Ascending aorta (tissue), 2 donors: Measurements from ENCODE around the gene DMD. TPM values are rescaled to one million over a fixed set of nuclear protein-coding genes. Genes with fewer than 3 reads are reported as not detected.

Experiments used
- DNase-seq, 2 donors: peaks; one replicate each; pipeline ENCODE4 v3.0.0-alpha.2; 2019; ENCODE audit warnings: low spot score in 2 of 2
- H3K27ac ChIP-seq, 2 donors: fragments of 200-600 bp; sonication (generic); one replicate each; pipeline ENCODE4 v1.5.1; 2016 to 2017; ENCODE audit warnings: mild to moderate bottlenecking in 1 of 2
- H3K27me3 ChIP-seq: fragments of 200-600 bp; sonication (generic); one replicate; pipeline ENCODE4 v1.5.1; 2017
- H3K36me3 ChIP-seq, 2 donors: fragments of 200-600 bp; sonication (generic); one replicate each; pipeline ENCODE4 v1.5.1; 2016
- H3K4me1 ChIP-seq, 2 donors: fragments of 200-600 bp; sonication (generic); one replicate each; pipeline ENCODE4 v1.5.1; 2016 to 2017; ENCODE audit warnings: mild to moderate bottlenecking in 1 of 2
- H3K4me3 ChIP-seq, 2 donors: fragments of 200-600 bp; sonication (generic); one replicate each; pipeline ENCODE4 v1.5.1; 2016 to 2017; ENCODE audit warnings: mild to moderate bottlenecking in 1 of 2
- H3K9me3 ChIP-seq, 2 donors: fragments of 200-600 bp; sonication (generic); one replicate each; pipeline ENCODE4 v1.5.1; 2016
- intact Hi-C: fragments of 100-400 bp; cut with DNase I; formaldehyde crosslinking; loops from one replicate; pipeline ENCODE4 v1.15.1; 2023
- total RNA-seq: library from RNA; depleted of rRNA; stranded (reverse); fragments of >200 nt; gene quantifications from one replicate; pipeline ENCODE4 v1.1.0, GENCODE V29; 2016
- TF ChIP-seq, protein P1 (sequence below), 3 experiments: fragments of 200-600 bp in 2 of 3; fragments of 450-650 bp in 1 of 3; sonication (generic) in 2 of 3; IDR thresholded peaks; one replicate each; pipeline ENCODE4 v1.5.1; 2016 to 2019; ENCODE audit warnings: antibody characterized with exemption in 3 of 3, mild to moderate bottlenecking in 1 of 3, moderate library complexity in 1 of 3

Gene DMD
- total RNA-seq, 1 donor from 2014 or later = 40.0 TPM

DNA sequence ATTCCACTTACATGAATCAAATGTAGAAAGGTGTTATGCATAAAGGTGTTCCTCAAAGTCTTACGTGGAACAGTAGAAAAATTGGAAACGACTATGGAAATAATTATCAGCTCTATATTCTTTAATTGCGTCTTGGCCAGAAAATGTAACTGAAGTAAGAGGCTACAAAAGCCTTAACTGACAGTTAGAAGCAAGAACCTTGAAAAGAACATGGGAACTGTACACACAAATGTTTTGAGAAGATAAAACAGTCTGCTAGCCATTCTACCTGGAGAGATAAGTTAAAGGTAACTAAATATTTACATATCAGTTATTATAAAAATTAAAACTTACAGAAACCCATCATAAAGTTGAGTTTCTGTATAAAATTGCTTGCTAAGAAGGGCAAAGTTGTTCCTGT lies 1967.5 kb downstream of the DMD start:
- TF ChIP-seq, protein P1, sequence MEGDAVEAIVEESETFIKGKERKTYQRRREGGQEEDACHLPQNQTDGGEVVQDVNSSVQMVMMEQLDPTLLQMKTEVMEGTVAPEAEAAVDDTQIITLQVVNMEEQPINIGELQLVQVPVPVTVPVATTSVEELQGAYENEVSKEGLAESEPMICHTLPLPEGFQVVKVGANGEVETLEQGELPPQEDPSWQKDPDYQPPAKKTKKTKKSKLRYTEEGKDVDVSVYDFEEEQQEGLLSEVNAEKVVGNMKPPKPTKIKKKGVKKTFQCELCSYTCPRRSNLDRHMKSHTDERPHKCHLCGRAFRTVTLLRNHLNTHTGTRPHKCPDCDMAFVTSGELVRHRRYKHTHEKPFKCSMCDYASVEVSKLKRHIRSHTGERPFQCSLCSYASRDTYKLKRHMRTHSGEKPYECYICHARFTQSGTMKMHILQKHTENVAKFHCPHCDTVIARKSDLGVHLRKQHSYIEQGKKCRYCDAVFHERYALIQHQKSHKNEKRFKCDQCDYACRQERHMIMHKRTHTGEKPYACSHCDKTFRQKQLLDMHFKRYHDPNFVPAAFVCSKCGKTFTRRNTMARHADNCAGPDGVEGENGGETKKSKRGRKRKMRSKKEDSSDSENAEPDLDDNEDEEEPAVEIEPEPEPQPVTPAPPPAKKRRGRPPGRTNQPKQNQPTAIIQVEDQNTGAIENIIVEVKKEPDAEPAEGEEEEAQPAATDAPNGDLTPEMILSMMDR (IDR thresholded peaks at IDR 0.05) = no peak
- DNase-seq = no peak
- intact Hi-C loops = no loop called here

DNA sequence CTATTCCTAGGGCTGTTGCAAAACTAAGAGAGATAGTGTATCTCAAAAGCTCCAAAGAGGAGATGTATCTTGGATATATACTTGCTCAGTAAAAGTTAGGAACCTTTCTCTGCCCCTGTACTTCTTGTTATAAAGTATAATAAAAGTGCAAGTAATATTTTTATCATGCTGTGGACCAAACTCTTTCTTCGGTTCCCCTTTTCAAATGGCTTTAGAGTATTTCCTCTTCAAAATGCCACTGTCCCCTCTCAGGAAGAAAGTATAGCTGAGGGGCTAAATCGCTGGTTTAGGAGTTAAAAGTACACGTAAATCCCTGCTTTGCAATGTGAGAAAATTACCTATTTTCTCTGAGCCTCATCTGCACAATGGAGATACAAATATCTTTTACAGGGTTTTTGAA lies 1970.4 kb downstream of the DMD start:
- Histone ChIP-seq H3K4me1 (no peaks in the 10 kb centered on the region), H3K36me3 (no peaks in the 10 kb centered on the region), H3K9me3 (no peaks in the 10 kb centered on the region), H3K4me3 (no peak overlapping the region), H3K27me3 (no peaks in the 10 kb centered on the region), H3K27ac (no peak overlapping the region)
- TF ChIP-seq, protein P1 (IDR thresholded peaks at IDR 0.05) = no peak
- no peak for DNase-seq
- intact Hi-C loops = no loop called here

More for the DNA sequence above, 1967.5 kb downstream of the DMD start:
- Histone ChIP-seq H3K4me1 (no peaks in the 10 kb centered on the region), H3K27me3 (no peaks in the 10 kb centered on the region), H3K27ac (no peak overlapping the region), H3K36me3 (no peaks in the 10 kb centered on the region), H3K9me3 (no peaks in the 10 kb centered on the region), H3K4me3 (no peak overlapping the region)

DNA sequence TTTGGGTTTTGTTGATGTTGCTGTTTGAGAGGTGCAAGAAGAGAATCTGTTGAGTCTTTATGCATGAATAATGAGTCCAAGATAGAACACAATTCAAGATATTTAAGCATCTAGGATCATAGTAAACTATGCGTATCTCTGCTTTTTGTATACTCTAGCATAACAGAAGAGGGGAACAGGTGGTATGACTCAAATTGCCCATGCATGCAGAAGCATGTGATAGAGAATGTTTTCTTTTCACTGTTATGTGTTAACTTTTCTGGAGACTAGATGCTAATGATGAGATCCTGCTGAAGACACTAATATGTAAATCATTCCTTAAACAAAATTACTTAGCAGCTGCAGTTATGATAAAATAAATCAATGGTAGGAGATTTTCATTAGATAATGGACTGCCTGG lies 1974.2 kb downstream of the DMD start:
- DNase-seq = no peak
- no peaks in the 10 kb centered on the region for H3K4me1 ChIP-seq
- TF ChIP-seq, protein P1 (IDR thresholded peaks at IDR 0.05) = no peak
- H3K4me3 ChIP-seq = no peak overlapping the region
- no peaks in the 10 kb centered on the region for H3K36me3 ChIP-seq
- intact Hi-C loops = no loop called here
- no peak overlapping the region for H3K27ac ChIP-seq
- no peaks in the 10 kb centered on the region for H3K27me3 ChIP-seq
- no peaks in the 10 kb centered on the region for H3K9me3 ChIP-seq

DNA sequence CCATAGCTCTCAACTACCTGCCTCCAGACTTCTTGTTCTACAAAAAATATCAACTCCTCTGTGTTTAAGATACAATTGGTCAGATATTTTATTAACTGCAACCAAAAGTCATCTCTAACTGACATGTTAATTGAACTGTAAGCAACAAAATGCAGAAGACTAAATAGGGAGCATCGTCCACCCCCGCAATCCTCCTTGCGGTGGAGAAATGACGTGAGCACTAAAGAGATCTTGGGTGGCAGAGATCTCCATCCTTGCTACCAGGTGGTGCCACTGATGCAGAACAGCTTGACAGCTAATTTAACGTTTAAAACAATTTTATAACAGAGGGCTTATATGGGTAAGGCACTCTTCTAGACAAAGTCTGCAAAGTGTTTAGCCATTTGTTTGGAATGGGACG lies 1975.1 kb downstream of the DMD start:
- no peak overlapping the region for H3K4me3 ChIP-seq
- no peak overlapping the region for H3K27ac ChIP-seq
- no peak for DNase-seq
- H3K27me3 ChIP-seq = no peaks in the 10 kb centered on the region
- H3K36me3 ChIP-seq = no peaks in the 10 kb centered on the region
- H3K4me1 ChIP-seq = no peaks in the 10 kb centered on the region
- TF ChIP-seq, protein P1 (IDR thresholded peaks at IDR 0.05) = no peak
- H3K9me3 ChIP-seq = no peaks in the 10 kb centered on the region
- intact Hi-C loops = no loop called here

DNA sequence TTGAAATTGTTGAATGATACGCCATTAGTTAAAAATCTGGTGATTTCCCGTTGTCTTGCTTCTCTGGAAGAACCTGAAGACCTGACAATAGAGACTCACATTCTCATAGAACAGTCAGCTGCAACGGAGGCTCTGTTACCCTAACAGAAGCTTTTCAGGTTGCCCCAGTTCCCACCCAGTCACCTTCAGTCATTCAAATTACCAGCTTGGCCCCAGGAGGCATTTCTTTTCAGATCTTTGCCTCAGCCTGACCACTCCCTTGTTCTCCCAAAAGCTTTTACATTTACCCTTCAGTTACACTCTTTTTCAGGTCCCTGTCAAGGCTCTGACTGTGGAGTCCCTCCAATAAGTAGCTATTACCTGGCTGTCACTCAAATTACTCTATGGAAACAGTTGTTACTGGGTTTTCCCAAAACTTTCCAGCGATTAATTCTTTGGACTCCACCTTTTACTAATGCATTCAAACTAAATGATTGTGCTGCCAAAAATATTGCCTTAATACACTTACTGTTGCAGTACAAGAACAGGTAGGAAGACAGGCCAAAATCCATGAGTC lies 1977.3 kb downstream of the DMD start:
- DNase-seq = no peak
- H3K27me3 ChIP-seq = no peaks in the 10 kb centered on the region
- no peaks in the 10 kb centered on the region for H3K4me1 ChIP-seq
- intact Hi-C loops = no loop called here
- no peaks in the 10 kb centered on the region for H3K36me3 ChIP-seq
- no peaks in the 10 kb centered on the region for H3K9me3 ChIP-seq
- no peak overlapping the region for H3K4me3 ChIP-seq
- no peak overlapping the region for H3K27ac ChIP-seq
- TF ChIP-seq, protein P1 (IDR thresholded peaks at IDR 0.05) = no peak

DNA sequence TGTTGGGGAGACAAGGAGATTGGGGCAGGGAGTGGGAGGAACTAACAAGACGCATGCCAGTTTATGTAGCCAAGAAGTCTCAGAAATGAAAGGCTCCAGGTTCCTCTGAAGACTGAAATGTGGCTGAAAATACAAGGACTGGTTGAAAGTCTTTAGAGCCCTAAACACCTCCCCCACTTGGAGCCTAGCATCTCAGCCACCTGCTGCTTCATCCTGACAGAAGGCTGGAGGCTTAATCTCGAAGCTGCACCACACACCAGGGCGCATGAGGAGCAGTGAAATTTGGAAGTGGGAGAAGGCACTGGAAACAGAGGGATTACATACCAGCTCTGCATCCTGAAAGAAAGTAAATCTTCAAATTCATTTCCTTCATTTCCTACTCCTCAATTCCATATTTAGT lies 1978.8 kb downstream of the DMD start:
- intact Hi-C loops = no loop called here
- no peak overlapping the region for H3K4me3 ChIP-seq
- no peak overlapping the region for H3K27ac ChIP-seq
- no peaks in the 10 kb centered on the region for H3K4me1 ChIP-seq
- H3K9me3 ChIP-seq = no peaks in the 10 kb centered on the region
- no peaks in the 10 kb centered on the region for H3K36me3 ChIP-seq
- no peak for DNase-seq
- TF ChIP-seq, protein P1 (IDR thresholded peaks at IDR 0.05) = no peak
- no peaks in the 10 kb centered on the region for H3K27me3 ChIP-seq
